GM21723 (cell line): ENCODE measurements around the gene RNU6-9.

Experiments used
- ATAC-seq: cut with Tn5 transposase; IDR thresholded peaks from one replicate; pipeline ENCODE4 v1.9.1; 2021; ENCODE audit warnings: mild to moderate bottlenecking, moderate library complexity; ENCODE audit not compliant: unreplicated experiment

The RNU6-9 gene

DNA sequence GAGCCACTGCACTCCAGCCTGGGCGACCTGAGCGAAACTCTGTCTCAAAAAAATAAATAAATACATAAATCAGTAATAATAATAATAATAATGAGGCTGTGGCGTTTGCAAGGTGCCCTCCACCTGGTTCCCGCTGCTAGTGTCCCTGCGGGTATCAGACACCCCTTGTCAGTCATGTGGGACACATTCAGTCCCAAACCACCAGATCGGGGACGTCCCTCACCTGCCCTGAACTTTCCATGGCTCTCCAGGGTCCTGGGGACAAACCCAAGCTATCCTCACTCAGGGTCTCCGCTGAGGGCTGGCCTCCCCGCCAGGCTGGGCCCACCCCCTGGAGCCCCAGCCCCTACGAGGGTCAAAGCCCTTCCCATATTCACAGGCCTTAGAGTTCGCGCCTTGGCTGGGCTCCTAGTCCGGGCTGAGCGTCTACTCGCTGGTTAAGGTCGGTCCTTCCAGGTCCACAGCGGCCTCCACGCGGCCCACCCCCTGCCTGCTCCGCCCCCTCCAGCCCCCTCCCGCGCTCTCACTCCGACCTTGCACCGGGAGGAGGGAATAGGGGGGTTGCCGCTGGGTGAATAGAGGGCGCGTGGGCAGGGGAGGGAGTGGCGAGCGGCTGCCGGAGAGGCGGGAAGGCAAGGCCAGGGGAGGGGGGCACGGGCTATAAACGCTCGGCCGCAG lies 23.5 kb downstream of the RNU6-9 start:
- no peak for ATAC-seq

GRCh38 chr19:917323-918151 lies 24.3 kb downstream of the RNU6-9 start, which contains the start of gene KISS1R:
Gene KISS1R (plus strand): TSS chr19:917333. CDS start chr19:917503, 170 bp downstream.
- ATAC-seq, result no peak

DNA sequence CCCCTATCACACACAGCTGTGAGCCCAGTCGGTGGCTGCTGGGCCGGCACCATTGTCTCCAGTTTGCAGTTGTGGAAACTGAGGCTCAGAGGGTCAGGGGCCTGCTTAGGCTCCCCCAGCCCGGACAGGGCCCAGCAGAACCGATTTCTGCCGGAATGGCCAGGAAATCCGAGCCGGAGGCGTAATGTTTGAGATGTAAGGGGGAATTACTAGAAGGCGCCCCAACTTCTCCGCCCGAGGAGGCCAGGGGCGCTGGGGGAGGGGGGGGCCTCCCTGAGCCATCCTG lies 24.8 kb downstream of the RNU6-9 start:
- ATAC-seq, result no peak

DNA sequence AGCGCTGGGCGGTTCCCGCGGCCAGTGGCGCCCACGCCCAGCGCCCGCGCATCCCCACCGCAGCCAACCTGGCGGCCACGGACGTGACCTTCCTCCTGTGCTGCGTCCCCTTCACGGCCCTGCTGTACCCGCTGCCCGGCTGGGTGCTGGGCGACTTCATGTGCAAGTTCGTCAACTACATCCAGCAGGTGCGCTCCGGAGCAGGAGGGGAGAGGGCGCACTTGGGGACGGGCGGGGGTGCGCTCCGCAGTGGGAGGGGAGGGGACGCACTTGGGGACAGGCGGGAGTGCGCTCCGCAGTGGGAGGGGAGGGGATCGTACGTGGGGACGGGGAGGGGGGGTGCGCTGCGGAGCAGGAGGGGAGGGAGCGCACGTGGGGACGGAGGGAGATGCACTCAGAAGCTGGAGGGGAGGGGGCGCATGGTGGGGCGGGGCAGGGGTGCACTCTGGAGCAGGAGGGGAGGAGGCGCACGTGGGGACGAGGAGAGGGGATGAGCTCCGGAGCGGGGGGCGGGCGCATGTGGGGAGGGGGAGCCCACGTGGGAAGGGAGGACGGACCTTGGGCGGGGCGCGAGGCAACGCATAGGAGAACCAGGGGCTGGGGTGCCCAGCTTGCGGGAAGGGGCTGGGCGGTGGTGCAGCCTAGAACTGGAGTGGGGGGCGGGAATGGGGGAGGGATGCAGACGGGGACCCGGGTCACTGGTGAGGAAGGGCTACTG lies 25.4 kb downstream of the RNU6-9 start:
- ATAC-seq, result no peak

- no peak for ATAC-seq
These were observed 26.1 kb downstream of the RNU6-9 start for GRCh38 chr19:919199-920050.

GRCh38 chr19:920051-920864 lies 27.0 kb downstream of the RNU6-9 start:
- no peak for ATAC-seq

GRCh38 chr19:924553-925086 lies 31.3 kb downstream of the RNU6-9 start:
- no peak for ATAC-seq

DNA sequence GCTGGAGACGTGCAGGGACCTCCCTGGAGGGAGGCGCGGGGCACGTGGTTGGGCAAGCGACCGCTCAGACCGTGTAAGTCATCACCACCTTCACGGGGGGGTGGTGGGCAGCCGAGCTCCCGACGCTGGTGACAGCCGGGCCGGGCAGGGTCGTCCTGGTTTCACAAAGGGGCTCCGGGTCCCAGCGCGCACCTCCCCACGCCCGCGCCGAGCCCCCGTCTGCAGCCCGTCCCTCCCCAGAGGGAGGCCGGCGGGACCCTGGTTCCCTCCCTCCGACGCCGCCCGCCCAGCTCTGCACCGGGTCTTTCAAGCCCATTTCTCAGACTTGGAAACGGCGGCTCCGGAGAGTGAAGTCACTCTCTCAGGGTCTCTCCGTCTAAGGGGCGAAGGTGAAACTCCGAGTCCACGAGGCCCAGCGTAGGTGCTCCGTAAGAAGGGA lies 31.8 kb downstream of the RNU6-9 start:
- peak; percentile 37 for ATAC-seq

- ATAC-seq, result peak; percentile 51
These were observed 32.4 kb downstream of the RNU6-9 start, which contains the start of gene ARID3A for GRCh38 chr19:925526-926322. Gene ARID3A (plus strand): TSS chr19:926035. CDS start chr19:929529, 3,494 bp downstream.

- no peak for ATAC-seq
These were observed 33.0 kb downstream of the RNU6-9 start for GRCh38 chr19:926323-926588.

DNA sequence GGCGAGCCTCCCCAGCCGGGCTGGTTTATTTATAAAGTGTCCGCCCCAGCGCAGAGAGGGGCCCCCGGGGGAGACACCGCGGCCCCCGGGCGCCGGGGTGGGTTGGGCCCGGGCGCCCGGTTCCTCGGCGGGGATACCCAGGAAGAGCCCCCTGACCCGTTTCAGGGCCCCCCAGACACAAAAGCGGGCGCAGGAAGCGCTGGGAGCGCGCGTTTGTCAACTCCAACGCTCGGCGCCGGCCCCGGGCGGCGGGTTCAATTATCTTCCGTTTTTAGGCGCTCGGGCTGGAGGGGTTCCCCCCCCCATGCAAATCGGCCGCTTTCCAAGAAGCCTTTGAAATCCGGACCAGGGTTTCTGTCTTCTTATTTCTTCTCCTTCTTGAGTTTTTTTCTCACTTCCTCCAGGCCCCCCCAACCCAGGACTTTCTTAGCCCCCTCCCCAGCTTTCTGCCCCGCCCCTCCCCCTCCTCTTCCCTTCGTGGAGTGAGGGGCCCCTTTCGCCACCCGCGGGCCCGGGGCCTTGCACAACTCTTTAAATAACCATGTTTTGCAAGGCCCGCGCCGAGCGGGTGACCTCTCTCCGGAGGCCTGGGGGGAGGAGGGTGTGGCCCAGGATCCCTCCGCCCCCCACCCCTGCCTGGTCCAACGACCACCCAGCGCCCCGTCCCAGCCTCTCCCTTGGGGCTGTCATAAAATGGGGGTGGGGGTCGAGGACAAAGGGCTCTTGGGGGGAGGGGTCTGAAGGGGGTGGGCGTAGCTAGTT lies 33.5 kb downstream of the RNU6-9 start:
- ATAC-seq, result no peak

DNA sequence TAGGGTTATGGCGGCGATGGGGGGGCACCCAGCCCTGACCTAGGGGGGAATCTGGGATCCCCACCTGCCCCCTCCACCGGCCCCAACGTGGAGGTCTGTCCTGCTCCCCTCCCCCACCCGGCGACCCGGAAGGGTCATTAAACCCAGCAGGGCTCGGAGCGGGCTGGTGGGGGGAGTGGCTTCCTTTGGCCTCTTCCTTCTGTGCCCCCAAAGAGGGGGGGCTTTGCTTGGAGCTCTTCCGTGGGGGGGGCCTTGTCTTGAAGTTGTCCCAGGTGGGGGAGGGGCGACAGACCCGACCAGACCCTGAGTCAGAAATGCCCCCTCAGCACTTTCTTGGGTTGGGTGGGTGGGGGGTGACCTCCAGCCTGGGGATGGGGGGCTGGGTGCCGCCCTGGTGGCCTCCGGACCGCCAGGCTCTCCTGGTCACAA lies 34.1 kb downstream of the RNU6-9 start:
- no peak for ATAC-seq

GRCh38 chr19:927780-928401 lies 34.6 kb downstream of the RNU6-9 start:
- ATAC-seq, result no peak

GRCh38 chr19:928471-929202 lies 35.4 kb downstream of the RNU6-9 start:
- no peak for ATAC-seq

DNA sequence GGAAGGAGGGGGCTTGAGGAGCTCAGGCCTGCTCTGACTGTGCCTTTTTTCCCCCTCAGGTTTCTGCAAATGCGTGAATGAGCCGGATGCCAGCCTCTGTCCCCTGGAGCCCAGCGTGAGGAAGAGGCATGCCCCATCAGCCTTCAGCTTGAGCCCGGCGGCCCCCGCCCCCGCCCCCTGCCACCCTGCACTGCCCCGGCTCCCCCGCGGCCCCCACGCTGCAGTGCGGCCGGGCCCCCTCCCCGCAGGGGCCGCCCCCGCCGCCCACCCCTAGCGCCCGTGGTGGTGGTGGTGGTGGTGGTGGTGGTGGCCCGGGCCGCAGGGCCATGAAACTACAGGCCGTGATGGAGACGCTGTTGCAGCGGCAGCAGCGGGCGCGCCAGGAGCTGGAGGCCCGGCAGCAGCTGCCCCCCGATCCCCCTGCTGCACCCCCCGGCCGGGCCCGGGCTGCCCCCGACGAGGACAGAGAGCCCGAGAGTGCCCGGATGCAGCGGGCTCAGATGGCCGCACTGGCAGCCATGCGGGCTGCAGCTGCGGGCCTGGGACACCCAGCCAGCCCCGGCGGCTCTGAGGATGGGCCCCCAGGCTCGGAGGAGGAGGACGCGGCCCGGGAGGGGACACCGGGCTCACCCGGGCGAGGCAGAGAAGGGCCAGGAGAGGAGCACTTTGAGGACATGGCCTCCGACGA lies 36.1 kb downstream of the RNU6-9 start:
- ATAC-seq, result no peak

DNA sequence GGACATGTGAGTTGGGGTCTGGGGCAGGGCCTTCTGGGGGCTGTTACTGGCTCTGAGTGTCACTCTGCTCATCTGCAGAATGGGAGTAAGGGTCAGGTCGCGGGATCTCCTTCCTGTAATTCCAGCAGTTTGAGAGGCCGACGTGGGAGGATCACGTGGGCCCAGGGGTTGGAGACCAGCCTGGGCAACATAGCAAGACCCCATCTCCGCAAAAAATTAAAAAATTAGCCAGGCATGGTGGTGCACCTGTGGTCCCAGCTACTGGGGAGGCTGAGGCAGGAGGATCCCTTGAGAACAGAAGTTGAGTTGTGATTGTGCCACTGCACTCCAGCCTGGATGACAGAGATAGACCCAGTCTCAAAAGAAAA lies 36.6 kb downstream of the RNU6-9 start:
- no peak for ATAC-seq
